HepG2 (cell line): ENCODE data around the gene MS4A10. TPM values are rescaled to one million over a fixed set of nuclear protein-coding genes. Genes with fewer than 3 reads are reported as not detected.

Experiments
- CEBPG ChIP-seq: IDR thresholded peaks from 2 replicates; pipeline ENCODE4 v1.6.1; 2016
- ELF1 ChIP-seq: sonication (generic); formaldehyde crosslinking; IDR thresholded peaks from 2 replicates; pipeline ENCODE4 v1.4.0; 2020; ENCODE audit warnings: missing genetic modification reagents
- ELF4 ChIP-seq: sonication (generic); formaldehyde crosslinking; IDR thresholded peaks from 2 replicates; pipeline ENCODE4 v1.5.0; 2020; ENCODE audit warnings: missing genetic modification reagents, mild to moderate bottlenecking, moderate library complexity, borderline replicate concordance
- FOSL2 ChIP-seq: sonication (generic); formaldehyde crosslinking; IDR thresholded peaks from 2 replicates; pipeline ENCODE4 v1.4.0; 2020; ENCODE audit warnings: missing genetic modification reagents
- HNRNPLL ChIP-seq: fragments of 200-400 bp; formaldehyde crosslinking; IDR thresholded peaks from 2 replicates; pipeline ENCODE4 v1.6.1; 2017; ENCODE audit warnings: mild to moderate bottlenecking, low read depth, low read length; ENCODE audit not compliant: poor library complexity, severe bottlenecking
- TEAD3 ChIP-seq: optimal IDR thresholded peaks from 2 replicates; pipeline ENCODE3; 2016; ENCODE audit warnings: borderline replicate concordance
- ZNF296 ChIP-seq: sonication (generic); formaldehyde crosslinking; conservative IDR thresholded peaks from 2 replicates; pipeline ENCODE4 v1.5.0; 2020; ENCODE audit warnings: mild to moderate bottlenecking, missing genetic modification reagents
- ZNF407 ChIP-seq: sonication (generic); formaldehyde crosslinking; IDR thresholded peaks from one replicate; pipeline ENCODE4 v1.5.1; 2020; ENCODE audit warnings: mild to moderate bottlenecking, missing genetic modification reagents; ENCODE audit errors: not compliant biosample characterization
- ZNF574 ChIP-seq: sonication (generic); formaldehyde crosslinking; IDR thresholded peaks from 2 replicates; pipeline ENCODE4 v1.4.0; 2020; ENCODE audit warnings: missing genetic modification reagents
- ZNF580 ChIP-seq: IDR thresholded peaks from 2 replicates; pipeline ENCODE4 v1.6.1; 2016; ENCODE audit warnings: low read depth, borderline replicate concordance
- ZNF652 ChIP-seq: IDR thresholded peaks from 2 replicates; pipeline ENCODE4 v1.6.1; 2016; ENCODE audit warnings: low read depth, borderline replicate concordance
- ZNF775 ChIP-seq: sonication (generic); formaldehyde crosslinking; IDR thresholded peaks from 2 replicates; pipeline ENCODE4 v1.4.0; 2020; ENCODE audit warnings: missing genetic modification reagents, mild to moderate bottlenecking, moderate library complexity, borderline replicate concordance
- polyA plus RNA-seq, 8 experiments: library from polyadenylated mRNA; depleted of rRNA in 3 of 8; stranded (reverse) in 7 of 8; unstranded in 1 of 8; fragments of >200 nt; fragmentation: Illumina TruSeq in 4 of 8; extraction: Trizol in 4 of 8; gene quantifications; 2 replicates each; pipeline versions ENCODE4 v1.2.1 to v1.2.3, GENCODE V29; 2011 to 2016; ENCODE audit warnings: low read depth in 4 of 8, missing spikeins in 1 of 8, mixed read lengths in 1 of 8; ENCODE audit not compliant: insufficient read depth in 1 of 8
- total RNA-seq, 5 experiments: library from RNA; depleted of rRNA; stranded (reverse); fragments of >200 nt; fragmentation: Illumina TruSeq; extraction: Trizol; gene quantifications; 2 replicates each; pipeline ENCODE4 v1.2.3, GENCODE V29; 2016; ENCODE audit warnings: low read depth in 1 of 5
- TF ChIP-seq, protein P1 (sequence below): sonication (generic); formaldehyde crosslinking; IDR thresholded peaks from 2 replicates; pipeline ENCODE4 v1.5.0; 2020; ENCODE audit warnings: mild to moderate bottlenecking, missing genetic modification reagents

Gene MS4A10
- total and polyA plus RNA-seq, 2 of the 13 experiments (the other 11 are each of a cell fraction or from before 2014, with no cell fraction given), result not detected

DNA sequence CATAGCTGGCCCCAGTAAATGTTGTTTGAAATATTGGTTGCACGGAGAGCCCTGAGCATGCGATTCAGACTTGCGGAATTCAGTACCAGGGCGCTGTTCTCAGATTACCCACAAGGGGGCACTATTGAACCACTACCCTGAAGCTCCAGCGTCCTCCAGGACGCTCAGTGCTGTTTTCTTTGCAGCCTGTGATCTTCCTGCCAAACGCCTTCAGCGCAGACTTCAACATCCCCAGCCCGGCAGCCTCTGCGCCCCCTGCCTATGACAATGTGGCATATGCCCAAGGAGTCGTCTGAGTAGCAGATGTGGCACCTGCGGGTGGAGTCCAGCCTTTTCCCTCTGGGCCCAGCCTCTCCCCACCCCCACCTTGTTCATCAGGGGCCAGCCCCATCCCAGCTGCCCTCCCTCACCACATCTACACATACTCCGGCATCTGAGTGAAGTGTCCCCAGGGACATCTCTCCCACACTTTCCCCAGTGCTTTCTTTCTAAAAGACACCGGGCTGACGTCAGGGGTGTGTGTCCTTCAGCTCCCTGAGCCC, 9.6 kb upstream of the MS4A10 start (continued):
- TF ChIP-seq, protein P1, sequence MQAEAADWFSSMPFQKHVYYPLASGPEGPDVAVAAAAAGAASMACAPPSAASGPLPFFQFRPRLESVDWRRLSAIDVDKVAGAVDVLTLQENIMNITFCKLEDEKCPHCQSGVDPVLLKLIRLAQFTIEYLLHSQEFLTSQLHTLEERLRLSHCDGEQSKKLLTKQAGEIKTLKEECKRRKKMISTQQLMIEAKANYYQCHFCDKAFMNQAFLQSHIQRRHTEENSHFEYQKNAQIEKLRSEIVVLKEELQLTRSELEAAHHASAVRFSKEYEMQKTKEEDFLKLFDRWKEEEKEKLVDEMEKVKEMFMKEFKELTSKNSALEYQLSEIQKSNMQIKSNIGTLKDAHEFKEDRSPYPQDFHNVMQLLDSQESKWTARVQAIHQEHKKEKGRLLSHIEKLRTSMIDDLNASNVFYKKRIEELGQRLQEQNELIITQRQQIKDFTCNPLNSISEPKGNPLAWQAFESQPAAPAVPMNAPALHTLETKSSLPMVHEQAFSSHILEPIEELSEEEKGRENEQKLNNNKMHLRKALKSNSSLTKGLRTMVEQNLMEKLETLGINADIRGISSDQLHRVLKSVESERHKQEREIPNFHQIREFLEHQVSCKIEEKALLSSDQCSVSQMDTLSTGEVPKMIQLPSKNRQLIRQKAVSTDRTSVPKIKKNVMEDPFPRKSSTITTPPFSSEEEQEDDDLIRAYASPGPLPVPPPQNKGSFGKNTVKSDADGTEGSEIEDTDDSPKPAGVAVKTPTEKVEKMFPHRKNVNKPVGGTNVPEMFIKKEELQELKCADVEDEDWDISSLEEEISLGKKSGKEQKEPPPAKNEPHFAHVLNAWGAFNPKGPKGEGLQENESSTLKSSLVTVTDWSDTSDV, result no peak
- TF ChIP-seq ELF1 (CRISPR knock-in tag) (no peak), CEBPG (CRISPR knock-in tag) (no peak), ZNF574 (CRISPR knock-in tag) (peak; percentile 15; the same call in 1 of the 2 replicates), ZNF407 (CRISPR knock-in tag) (no peak), ZNF775 (CRISPR knock-in tag) (no peak), HNRNPLL (peak; percentile 65), ELF4 (no peak), ZNF296 (no peak), FOSL2 (CRISPR knock-in tag) (0 out of 2 replicates have a peak, but pooled peaks have one; percentile 15), ZNF652 (CRISPR knock-in tag) (no peak), TEAD3 (CRISPR knock-in tag) (peak; percentile 72), ZNF580 (CRISPR knock-in tag) (no peak)
